Activated gamma-delta T cell treated with Interleukin-2 at 50 U/mL for 16 hours (primary cell): ENCODE results near the gene PTPRN2.
"Not testable (repeated sequence)": the region's sequence is repeated elsewhere in the genome, so short reads cannot be mapped to it uniquely, and the experiment has no call there.

ENCODE experiments used
- DNase-seq: peaks from one replicate; pipeline ENCODE4 v3.0.0-alpha.2; 2020

Gene PTPRN2

DNA sequence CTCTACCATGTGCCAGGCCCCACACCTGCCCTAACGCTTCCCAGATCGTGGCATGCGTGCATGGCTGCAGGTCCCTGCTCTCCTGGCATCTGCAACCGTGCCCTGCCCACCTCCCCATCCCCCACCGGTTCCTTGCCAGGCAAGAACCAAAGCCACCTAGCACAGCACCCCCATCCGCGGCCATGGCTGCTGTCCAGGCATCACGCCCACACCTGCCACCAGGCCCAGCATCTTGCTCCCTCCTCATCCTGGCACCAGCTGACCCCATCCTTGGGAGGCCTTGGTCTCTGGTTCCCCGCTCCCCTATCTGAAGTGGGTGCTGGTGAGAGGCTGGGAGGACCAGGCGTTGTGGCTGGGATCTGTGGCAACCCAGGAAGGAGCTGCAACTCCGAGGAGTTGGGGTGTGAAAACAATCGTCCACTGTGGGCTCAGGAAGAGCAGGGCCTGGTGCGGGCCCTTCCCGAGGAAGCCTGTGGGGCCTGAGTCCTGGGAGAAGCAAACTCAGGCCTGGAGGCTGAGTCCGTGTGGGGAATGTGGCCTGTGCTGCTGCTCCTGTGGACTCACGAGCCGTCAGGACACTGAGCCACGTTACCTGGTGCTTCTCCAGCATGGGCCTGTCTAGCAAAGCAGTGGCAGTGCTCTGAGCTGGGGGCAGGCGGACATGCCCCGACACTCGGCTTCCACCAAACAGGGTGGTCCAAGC lies 833.8 kb downstream of the PTPRN2 start:
- DNase-seq = no peak

DNA sequence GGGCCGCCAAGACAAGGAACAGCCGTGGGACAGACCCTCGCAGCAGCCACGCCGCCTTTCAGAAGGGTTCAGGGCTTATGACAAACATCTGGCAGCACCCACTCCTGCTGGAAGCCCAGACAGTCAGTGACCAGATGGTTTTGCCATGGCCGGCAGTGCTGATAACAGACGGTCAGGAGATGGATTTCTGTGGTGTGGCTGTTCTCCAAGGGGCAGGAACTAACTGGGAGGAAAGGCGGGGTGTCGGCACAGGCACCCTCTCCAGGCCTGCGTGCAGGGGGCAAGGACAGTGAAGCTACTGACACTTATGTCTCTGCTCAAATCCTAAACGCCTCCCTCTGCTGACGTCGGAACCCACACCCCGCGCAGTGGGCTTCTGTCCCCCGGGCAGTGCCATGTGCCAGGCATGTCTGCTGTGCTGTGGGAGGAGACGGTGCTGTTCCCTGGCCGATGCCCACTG lies 834.8 kb downstream of the PTPRN2 start:
- DNase-seq = no peak

DNA sequence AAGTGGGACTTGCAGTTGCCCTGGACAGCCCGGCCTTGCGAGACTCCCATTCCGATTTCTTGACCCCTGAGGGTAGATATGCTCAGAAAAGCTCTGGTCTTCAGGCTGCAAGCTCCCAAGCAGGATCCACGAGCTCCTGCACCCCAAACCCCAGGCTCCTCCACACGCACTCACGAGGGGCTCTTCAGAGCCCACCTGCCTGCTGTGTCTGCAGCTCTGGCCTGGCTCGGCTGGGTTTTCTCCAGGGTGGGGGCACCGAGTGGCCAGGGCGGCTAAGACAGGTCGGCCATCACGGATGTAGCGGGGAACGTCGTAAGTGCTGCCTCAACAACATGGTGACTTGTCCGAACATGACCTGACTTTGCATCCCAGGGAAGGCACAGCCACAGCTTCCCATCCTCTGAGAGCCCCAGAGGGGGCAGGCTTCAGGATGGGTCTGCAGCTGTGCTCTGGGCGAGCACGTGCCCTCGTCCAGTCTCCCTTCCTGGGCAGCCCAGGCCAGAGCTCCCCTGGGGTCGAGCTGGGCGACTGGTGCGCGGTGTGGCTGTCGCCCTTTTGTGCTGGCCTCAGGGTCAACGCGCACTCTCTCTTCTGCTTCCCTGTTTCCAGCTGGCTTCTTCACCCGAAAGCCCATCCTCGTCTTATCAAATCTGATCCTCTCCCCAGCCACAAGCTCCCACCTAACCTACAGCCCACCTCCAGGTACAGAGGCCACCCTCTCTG lies 835.5 kb downstream of the PTPRN2 start:
- no peak for DNase-seq

DNA sequence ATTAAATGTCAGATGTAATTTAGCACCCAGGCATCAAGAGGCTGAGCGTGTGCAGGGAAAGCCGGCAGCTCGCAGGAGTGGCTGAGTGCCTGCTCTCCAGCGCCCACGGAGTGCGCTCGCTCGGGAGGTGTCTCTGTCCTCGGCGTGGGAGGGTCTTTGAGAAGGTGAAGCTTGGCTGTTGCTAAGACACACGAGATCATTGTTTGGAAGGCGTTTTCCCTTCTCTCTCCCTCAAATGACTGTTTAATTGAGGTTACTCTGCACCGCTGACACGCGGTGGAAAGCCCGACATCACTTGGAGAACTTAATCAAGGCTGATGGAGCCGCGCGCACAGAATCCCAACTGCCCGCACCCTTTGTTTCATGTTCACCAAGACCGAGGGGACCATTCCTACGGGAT lies 836.2 kb downstream of the PTPRN2 start:
- DNase-seq = no peak

DNA sequence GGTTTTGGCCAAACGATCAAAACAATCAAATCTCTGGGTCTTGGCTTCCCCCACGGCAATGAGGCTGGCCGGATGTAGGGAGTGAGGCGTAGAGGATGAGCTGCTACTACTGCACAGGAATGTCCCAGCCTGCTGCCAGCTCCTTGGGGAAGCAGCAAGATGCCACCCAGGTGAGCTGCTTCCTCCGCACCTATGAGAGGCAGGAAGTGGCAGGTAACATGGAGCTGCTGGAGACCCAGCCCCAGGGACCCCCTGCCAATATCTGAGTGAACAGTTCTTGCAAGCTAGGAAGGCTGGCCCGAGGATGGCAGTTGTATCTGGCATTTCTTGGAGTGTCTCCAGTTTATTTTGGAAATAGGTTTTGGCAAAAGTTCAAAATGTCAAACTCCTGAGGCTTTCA lies 837.3 kb downstream of the PTPRN2 start:
- no peak for DNase-seq

DNA sequence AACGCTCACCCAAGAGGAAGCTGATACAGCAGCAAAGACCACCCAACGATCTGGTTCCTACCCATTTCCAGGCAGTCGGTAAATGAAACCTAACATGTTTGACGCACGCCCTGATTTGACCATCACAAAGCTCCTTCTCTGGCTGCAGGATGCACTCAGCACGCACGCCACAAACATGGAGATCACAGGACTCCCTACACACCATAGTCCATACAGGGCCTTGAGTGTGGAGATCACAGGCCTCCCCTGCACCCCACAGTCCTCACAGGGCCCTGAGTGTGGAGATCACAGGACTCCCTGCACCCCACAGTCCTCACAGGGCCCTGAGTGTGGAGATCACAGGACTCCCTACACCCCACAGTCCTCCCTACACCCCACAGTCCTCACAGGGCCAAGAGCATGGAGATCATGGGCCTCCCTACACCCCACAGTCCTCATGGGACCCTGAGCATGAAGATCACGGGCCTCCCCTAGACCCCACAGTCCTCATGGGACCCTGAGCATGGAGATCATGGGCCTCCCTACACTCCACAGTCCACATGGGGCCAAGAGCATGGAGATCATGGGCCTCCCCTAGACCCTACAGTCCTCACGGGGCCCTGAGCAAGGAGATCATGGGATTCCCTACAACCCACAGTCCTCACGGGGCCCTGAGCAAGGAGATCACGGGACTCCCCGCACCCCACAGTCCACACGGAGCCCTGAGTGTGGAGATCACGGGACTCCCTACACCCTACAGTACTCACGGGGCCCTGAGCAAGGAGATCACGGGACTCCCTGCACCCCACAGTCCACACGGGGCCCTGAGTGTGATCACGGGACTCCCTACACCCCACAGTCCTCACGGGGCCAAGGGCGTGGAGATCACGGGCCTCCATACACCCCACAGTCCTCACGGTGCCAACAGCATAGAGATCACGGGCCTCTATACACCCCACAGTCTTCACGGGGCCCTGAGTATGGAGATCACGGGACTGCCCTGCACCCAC lies 841.6 kb downstream of the PTPRN2 start:
- no peak for DNase-seq

DNA sequence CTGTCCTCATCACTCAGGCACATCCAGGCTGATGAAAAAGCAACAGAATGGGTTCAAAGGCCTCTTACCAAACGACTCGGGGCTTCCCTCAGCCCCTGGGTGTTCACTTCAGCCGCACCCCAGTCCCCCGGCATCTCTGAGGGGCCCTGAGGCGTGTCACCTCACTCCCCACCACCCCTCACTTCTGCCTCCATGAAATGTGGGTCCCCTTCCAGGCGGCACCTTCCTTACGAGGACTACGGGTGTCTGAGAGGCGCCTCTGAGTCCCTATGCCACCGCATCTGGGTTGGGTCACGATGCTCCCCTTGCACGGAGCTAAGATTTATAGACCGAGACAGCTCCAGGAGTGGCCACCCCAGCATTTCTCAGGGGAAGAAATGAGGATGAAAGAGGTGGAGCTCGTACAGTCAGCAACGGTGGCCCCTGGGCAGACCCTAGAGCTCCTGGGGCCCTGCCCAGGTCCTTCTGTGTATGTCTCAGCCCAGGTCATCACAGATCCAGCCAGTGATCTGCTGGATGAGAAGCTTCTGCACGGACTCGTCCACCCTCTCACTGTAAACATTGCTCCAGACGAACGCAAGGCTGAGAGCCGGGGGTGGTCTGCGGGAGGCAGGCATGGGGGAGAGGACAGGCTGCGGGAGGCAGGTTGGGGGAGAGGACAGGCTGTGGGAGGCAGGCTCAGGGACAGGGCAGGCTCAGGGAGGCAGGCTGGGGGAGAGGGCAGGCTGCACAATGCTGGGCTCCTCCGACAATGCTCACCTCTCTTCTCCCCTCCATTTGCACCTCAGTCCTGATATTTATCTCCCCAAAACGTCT lies 842.6 kb downstream of the PTPRN2 start:
- no peak for DNase-seq

DNA sequence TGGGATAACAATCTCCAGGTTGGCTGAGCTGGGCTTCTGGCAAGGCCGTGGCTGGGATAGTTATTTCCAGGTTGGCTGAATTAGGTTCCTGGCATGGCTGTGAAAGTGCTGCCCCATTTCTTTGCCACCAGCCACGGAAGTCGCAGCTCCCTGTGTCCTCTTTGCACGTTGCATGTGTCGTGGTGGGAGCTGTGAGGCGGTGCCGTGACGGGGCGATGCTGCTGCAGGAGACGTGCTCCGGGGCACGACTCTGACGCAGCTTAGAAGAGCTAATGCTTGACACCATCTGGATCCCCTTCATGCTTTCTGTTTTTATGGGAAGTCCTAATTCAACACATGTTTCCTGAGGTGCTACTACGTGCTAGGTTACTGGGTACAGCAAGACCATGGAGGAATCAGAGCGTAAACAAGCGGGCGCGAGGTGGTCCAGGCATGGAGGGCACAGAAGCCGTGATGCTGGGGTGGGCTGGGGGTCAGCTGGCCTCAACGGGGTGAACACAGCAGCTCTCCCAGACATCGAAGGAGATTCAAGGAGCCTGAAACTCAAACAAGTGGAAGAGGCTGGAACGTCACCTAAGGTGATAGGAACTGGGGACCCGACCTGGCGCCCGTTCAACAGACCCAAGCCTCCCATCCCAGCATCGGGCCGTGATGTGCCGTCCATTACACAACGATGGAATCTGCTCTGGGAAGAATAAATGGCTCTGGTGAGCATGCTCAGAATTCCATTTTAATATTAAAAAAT lies 843.7 kb downstream of the PTPRN2 start:
- DNase-seq = no peak

DNA sequence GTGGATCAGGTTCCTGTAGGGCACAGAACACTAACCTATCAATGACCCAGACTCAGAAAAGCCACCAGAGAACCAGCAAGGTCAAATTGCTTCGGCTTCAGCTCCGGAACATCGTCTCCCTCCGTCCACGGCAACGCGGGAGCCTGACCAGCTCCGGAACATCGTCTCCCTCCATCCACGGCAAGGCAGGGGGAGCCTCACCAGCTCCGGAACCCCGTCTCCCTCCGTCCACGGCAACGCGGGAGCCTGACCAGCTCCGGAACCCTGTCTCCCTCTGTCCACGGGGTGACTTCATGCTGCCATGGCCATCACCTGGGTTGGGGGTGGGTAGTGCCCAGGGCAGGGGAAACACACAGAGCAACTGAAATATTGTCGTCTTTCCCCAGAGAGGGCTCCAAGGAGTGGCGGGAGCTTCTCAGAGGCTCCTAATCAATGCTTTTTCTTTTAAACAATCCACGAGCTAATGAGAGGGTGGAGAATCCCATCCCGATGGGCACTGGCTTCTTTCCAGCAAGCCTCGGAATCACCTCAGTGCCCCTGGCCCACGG lies 847.3 kb downstream of the PTPRN2 start:
- no peak for DNase-seq

DNA sequence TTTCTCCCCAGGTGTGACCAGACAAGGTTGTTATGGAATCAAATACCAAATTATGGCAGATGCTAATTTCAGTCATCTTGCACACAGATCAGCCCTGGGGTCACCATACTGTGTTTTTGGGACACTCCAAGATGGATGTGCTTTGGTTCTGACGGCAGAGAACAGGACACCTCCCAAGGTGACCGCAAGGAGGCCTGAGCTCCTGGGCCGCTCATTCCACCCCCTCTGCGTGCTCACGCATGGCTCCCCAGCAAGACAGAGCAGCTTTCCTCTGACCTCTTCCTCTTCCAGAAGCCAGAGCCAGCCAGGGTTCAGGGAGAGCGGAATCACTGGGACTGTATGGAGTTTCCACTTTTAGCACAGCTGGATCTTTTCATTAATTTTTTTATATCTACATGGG lies 848.0 kb downstream of the PTPRN2 start:
- no peak for DNase-seq

DNA sequence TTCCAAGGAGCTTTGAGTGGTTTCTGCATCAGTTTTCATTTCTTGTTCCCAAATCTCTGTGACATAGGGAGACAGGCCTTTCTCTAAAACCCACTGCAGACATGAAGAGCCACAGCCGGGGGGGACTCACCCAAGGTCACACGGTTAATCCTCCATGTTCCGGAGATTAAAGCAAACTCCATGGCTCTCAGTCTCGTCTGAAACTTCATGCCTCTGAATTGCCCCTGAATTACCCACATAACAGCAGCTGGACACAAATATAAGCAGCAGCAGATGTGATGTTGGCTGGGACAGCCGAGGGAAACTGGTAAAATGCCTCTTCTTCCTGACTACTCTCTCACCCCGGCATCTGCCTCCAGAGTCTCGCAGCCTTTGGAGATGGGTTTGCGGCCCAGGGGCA lies 848.6 kb downstream of the PTPRN2 start:
- DNase-seq = no peak

DNA sequence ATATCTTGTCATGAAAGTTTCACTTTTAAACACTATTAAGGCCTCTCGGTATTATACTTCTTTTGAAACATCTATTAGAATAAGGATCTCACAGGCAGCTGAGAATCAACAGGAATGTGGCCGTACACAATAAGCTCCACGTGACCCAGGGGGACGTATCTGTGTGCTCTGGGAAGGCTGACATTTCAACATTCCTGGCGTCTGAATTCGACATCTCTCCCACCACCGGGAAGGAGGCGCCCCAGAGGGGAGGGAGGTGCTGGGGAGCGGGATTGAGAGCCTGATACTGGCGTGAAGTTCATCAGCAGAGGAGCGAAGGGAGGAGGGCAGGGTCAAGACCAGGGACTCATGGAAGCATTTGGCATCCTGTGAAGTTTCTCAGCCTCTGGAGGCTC lies 849.6 kb downstream of the PTPRN2 start:
- DNase-seq = no peak

DNA sequence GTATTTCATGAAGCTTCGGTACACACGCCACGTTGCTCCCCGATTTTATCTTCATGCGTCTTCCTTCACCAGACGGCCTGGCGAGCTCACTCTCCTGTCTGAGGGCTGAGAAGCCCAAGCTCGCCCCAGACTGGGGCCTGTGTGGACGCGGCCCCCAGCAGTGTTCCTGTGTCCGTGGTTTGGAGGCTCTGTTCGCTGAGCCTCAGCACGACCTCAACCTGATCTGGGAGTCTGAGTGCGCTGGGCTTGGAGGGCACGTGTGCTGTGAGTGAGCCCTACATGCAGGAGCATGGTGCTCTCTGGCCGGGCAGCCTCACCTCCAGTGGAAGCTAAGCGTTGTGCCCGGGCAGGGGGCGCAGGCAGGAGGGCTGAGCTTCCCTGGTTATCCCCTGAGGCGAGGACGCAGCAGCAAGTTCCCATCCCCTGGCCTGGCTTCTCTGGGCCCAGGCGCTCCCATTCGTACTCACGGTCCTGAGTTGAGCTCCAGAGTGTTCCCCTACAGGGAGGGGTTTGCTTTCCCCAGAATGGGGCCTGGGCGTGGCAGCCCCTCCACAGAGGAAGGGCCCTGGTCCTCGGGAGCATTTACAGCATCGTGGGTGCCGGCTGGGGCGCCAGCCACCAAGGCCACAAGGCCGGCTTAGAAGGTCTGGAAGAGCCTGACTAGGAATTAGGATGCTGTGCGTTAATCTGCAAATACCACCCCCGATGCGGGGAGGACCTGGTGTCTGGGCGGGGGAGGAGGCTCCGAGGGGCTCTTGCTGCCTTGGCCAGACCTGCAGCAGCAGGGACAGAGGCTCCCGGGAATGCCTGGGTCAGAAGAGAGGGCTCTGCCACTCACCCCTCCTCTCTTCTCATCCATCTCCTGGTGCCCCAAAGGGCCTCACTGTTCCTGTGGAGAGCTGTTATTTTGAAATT lies 850.2 kb downstream of the PTPRN2 start:
- DNase-seq = no peak

DNA sequence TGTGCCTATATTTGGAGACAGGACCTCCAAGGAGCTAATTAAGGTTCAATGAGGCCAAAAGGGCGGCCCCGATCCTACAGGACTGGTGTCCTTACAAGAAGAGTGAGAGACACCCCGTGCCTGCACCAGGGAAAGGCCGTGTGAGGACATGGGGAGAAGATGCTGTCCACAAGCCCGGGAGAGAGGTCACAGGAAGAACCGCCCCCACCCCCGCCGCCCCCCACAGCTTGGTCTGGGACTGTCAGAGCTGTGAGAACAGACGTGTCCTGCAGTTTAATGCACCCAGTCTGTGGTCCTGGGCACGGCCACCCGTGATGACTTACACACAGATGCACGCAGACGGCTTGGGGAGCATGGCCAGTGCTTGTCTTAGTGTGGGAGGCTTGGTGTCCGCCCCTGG lies 851.3 kb downstream of the PTPRN2 start:
- DNase-seq = no peak

DNA sequence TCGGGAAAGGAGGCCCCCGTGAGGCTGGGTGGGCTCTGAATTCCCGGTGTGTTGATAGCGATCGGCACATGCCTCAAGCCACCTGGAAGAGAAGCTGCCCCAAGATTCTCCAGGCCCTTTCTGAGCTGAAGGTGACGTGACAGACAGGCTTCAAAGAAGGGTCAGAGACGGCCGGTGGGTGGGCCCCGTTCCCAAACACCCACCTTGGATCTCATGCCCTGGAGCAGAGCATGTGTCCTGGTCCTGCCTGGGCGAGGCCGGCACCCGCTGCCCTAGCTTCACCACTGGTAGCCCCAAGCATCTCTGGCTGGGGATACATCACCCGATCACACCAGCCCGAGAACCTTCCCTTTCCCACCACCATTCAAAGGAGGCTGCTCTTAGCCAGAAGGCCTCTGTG lies 851.8 kb downstream of the PTPRN2 start:
- no peak for DNase-seq

DNA sequence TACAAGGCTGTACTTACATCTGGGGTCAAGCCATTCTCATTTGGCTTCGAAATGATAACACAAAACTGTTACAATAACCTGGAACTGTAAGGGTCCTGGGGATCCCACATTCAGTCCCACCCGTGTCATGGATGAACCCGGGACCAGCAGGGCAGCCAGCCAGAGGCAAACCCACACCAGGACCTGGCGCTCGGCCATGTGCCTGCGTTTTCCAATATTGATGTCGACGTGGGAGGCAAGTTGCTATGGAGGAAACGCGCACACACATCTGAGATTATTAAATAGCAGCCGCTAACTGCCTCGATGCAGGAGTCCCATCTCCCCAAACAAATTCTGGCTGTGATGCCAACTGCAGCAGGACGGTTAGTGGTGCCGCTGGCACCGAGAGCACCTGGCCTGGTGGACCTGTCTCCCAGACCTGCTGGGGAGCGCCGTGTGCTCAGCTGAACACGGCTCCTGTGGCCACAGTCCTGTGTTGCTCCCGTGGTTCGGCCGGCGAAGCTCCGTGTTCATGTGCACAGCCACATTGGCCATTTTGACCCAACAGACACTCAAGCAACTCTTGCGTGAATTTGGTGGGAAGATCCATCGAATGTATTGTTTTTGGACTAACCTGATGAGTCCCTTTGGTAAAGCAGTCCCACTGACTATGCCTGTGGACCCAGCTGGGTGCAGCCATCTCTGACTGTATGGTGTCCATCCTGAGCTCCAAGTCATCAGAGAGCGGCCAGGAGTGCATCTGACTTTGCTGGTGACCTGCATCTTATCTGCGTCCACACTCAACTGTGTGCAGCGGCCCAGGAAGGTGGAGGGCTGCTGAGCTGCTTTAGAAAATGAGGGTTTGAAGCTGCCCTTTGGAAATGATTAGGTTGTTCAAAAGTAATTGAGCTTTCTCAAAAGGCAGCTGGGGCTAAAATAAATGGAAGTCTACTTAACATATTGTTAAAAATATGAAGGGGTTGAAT lies 852.7 kb downstream of the PTPRN2 start:
- DNase-seq = no peak

DNA sequence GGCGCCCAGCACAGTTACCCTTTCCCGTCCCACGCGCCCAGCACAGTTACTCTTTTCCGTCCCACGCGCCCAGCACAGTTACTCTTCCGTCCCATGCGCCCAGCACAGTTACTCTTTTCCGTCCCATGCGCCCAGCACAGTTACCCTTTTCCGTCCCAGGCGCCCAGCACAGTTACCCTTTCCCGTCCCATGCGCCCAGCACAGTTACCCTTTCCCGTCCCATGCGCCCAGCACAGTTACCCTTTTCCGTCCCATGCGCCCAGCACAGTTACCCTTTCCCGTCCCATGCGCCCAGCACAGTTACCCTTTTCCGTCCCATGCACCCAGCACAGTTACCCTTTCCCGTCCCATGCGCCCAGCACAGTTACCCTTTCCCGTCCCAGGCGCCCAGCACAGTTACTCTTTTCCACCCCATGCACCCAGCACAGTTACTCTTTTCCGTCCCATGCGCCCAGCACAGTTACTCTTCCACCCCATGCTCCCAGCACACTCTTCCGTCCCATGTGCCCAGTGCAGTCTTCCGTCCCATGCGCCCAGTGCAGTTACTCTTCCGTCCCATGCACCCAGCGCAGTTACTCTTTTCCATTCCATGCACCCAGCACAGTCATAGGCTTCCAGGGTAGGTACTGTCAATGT lies 853.7 kb downstream of the PTPRN2 start:
- not testable (repeated sequence) for DNase-seq

DNA sequence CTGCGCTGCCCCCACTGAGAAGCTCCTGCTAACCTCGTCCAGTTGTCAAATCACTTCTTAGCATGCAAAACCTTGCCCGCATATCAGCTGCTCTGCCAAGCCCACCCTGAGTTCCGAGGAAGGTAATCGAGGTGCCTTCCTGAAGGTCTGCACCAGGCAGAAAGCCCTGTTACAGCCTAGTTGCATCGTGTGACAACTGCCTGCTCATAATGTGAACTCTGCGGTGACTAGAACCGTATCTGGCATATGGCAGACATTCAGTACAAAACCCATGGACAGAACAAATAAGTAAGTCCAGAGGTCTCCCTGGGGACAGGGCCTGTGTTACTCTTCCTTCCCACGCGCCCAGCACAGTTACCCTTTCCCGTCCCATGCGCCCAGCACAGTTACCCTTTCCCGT lies 856.5 kb downstream of the PTPRN2 start:
- DNase-seq = no peak

DNA sequence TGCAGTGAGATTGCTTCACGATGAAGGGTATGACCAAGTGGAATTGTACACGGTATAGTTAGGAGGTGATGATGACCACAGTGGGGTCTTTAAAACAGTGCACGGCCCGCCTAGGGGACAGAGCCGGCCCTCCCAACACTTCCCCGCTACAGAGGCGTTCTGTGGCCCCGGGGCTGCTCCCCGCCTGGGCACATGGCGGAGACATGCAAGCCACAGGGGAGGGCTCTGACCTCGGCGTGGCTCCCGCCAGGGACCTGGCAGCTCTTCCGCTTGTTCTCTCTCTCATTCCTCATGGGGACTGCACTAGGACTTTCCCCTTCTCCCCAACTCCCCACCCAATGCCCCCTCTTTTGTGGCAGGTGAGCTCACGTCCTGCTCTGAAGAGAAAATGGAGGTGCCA lies 857.0 kb downstream of the PTPRN2 start:
- no peak for DNase-seq
